ENCODE data around the gene TMEM108.

TMEM108 gene

DNA sequence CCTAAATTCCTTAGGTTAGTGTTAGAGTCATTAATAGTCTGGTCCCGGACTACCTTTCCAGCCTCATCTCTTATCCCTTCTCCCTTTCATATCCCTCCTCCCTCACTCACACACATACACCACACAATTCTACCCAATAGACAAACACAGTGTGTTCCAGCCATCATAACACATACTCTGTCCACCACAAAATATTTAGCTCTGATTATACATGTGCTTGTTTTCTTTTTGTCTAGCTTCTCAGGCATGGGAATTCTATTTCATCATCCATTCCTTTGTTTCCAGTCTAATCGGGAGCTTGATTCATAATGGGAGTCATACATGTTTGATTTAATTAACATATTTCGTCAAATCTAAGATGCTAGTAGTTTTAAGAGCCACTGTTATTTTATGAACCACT, 199.8 kb downstream of the TMEM108 start:
- DNase-seq, result no peak

DNA sequence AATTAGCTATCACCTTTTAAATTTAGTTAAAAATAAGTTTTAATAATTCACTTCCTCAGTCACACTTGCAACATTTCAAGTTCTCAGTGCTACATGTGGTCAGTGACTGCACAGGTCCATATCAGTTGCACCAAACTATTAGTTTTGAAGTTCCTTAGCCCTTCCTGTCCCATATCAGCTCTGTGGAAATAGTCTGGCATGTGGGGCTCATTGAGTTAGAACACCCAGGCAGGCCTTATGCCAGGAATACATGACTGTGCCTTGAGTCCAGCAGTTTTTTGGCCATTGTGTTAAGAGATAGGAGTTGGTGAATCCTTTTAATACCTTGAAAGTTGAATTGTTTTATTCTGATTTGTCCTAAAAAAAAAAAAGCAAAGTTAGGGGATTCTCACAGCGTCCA, 207.9 kb downstream of the TMEM108 start:
- peak; percentile 15 for DNase-seq

DNA sequence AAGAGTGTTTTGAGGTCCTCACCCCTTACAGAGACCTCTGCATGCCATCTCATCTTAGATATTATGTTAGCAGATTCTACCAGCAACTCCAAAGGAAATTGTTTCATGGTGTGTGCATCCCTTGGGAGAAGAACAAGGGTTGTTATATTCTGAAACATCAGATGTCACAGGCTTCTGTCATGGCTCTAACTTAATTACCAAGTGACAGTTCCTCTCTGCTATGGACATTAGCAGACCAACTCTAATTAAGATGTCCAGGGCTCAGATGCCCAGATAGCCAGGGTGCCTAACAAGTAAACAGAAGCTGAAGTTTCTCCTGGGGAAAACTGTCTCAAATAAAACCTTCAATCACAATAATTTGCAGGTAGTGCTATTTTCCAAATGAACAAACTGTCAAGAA, 208.6 kb downstream of the TMEM108 start:
- DNase-seq, result no peak

DNA sequence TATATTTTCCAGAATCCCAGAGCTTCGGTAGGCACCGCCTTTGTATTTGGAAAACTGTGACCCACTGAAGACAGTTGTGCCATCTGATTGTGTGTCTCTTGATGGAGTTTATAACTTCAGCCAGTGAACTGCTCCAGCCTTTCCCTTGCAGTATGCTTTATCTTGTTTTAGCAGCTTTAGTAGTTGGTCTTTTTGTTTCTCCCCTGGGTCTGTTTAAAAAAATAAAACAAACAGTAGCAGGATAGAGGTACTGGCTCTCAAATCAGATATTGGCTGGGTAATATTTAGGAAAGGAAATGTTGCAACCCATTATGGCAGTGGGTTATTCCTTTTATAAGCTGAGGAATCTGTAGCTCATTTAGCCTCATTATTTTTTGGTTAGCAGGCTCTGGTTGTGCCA, 210.2 kb downstream of the TMEM108 start:
- no peak for DNase-seq

DNA sequence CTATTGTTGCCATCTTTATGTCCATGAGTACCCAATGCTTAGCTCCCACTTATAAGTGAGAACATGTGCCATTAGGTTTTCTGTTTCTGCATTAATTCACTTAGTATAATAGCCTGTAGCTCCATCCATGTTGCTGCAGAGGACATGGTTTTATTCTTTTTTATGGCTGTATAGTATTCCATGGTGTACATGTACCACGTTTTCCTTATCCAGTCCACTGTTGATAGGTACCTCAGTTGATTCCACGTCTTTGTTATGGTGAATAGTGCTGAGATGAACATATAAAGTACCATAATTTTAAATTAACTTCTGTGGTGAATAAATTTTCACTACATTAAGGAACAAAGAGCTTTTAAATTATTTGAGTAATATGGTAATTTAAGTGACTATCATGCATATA, 211.3 kb downstream of the TMEM108 start:
- DNase-seq, result no peak

DNA sequence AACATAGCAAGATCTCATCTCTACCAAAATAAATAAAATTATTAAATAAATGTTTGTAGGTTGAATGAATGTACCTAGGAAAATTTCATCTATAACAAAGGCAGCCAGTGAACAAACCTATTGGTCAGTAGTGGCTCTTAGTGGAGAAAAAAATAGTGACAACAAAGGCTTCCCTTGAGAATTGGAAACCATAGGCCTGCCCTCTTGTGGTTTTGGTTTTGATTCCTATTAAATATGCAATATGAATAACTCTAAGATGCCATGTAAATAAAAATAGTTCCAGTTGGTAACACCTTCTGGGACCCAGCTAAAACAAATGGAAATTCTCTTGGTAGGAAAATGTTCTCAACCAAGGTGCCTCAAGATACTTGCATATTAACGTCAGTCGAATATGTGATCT, 216.0 kb downstream of the TMEM108 start:
- no peak for DNase-seq

DNA sequence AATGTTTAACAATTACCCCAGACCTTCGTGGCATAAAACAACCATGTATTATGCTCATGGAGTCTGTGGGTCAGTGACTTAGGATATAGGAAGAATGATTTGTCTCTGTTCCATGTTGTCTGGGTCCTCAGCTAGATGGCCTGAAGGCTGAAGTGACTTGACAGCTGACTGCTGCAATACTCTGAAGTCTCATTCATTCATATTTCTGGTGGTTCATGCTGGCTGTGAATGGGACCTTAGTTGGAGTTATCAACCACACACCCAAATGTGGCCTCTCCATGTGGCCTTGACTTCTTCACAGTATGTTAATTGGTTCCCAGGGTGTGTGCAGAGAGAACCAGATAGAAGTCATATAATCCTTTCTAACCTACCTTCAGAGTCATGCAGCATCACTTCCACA, 216.5 kb downstream of the TMEM108 start:
- no peak for DNase-seq

DNA sequence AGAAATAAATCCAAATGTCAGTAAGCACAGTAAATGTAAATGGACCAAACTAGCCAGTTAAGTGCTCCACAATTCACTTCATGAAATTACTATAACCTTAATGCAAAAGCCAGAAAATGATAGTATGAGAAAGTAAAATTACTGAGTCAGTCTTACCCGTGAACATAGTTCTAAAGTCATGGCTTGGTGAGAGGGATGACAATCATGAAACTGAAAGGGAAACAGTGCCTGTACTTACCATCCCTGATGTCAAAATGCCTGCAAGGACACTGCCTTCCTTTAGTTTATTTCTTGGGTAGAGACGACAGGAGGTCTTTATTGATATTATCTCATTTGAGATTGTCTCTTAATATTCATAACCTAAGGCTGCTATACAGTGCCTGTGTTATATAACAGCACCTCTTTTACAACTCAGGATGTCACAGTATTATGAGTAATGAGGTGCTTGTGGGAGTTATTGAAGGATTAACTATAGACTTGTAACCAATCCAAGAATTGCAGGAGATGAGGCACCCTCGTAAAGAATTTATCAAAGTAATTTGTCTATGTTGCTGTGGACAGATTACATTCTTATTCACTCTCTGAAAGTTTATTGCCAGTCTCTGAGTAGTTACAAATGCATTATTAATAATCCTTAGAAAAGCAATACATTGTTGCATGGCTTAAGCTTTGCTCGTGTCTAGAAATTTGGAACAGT, 218.7 kb downstream of the TMEM108 start:
- no peak for DNase-seq

DNA sequence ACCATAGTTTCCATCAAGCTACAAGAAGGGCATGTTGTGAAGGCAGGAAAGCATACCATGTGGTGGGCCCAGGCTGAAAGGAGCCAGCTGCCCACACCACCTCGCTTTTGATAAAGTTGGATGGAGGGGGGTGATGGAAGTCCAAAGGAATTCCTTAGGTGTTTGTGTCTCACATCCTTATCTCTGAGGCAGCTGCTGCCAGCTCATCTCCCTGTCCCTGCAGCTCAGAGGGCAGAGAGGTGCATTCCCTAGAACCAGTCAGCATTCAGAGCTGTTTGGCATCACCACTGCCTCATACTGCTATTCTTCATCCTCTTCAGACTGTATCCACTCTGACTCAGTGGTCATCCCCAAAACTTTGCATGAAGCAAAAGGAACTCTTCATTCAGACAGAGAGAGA, 220.2 kb downstream of the TMEM108 start:
- no peak for DNase-seq

DNA sequence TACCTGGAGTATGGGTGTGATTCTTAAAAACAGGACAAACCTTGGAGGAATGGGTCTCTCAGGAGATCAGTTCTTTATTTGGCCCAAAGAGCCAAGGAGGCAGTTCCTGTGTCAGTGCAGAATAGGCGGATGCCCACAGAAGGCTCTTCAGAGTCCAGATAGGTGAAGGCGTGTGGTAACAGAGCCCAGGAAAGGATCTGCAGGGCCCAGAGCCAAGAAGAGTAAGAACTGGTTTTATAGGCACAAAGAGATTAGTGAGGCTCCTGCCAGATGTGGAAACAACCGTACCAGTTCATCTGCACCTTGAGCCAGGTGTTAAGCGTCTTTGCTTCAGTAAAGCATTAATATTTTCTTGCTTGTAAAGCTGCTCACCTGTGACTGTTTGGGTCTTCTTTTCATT, 221.6 kb downstream of the TMEM108 start:
- no peak for DNase-seq

DNA sequence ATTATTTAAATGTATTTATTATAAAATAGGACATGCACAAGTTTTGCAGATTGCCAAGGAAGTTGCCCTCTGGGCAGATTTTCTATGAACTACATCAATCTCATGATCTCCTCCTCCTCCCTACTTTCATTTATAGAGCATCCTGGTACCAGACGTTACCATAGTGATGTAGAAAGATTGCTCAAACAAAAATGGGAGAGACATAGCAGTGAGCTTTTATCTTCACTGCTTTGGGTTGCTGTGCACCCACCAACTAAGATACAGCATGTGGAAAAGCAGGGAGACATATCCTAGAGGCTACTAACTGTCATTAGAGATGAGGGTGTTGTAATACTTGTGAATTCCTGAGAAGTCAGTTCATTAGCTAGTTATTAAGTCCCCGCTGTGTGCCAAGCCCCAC, 224.1 kb downstream of the TMEM108 start:
- no peak for DNase-seq

DNA sequence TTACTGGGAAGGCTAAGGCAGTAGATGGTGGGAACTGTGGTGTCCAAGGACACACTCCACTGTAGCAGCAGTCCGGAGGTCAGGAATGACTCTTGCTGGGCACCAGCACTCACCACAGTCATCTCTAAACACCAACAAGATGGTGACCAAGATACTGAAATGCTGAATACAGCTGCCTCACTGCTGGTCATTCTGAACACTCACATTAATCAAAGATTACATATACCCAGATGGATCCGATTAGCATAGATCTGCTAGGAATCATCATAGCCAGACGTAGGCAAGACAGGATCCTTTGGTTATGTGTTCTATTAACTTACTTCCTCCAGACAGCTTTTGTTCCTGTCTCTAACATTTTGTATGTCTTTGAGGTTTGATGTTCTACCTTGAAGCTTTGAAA, 226.7 kb downstream of the TMEM108 start:
- DNase-seq, result no peak

DNA sequence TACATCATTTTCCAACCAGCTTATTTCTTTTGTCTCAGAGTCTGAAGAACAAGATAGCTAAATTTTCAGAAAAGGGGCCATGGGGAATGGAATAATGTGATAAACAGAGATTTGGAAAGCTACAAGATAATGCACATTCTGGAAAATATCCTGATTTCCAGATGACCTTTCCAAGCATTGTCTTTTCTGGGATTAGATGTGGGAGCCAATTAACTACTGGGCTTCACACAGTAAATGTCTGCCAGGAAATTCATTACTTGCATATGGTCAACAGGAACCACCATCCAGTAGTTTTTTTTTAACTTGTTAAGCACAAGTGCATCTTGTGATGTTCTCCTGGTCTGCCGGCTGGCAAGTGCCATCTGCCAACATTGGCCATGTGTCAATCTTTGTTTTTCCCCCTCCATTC, 230.5 kb downstream of the TMEM108 start:
- DNase-seq, result no peak

DNA sequence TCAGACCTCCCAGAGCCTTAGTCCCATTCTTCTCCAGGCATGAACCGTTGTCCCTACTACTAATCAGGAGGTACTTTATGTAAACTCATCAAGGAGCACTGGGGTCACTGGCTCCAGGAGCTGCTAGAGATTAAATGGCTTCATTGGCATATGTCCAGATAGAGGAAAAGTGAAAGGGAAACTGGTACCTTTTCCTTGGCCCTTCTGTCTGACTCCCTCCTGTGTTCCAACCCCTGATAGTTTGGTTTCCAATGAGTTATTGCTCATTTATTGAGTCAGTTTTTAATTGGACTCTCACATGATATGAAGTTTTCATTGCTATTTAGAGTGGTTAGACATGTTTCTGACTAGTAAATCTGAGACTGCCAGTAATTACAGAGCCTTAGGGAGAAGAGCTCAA, 231.2 kb downstream of the TMEM108 start:
- no peak for DNase-seq

DNA sequence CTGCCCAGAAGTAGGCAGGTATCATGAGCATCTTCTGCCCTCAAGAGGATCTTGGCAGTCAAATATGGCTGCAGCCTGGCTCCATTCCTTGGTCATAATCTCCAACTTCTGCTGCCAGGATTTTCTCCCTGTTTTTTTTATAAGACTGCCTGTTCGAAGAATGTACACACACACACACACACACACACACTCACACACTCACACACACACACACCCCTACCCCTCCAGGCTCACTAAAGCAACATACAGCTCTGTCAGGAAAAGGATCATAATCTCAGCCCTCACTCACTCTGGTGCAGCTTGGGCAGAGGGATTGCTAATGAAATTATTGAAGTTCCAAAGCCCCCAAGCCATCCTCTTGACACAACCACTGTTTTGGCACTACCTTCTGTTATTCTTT, 232.4 kb downstream of the TMEM108 start:
- no peak for DNase-seq

DNA sequence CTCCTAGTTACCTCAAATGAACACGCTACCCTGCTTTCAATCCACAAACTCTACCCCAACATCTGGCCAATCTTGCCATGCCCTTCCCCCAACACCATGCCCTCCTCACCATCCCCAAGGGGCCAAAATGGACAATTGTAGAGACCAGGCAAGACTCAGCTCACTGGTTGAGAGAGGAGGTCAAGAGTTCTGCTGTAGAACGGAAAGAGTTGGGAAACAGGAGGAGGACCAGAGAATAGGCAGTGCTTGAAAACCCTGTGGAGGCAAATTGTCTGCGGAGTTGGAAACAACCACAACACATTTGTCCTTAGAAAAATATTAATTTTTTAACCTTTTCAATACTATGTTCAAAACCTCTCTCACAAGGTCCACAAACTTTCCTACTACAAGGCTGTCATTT, 232.9 kb downstream of the TMEM108 start:
- DNase-seq, result no peak

DNA sequence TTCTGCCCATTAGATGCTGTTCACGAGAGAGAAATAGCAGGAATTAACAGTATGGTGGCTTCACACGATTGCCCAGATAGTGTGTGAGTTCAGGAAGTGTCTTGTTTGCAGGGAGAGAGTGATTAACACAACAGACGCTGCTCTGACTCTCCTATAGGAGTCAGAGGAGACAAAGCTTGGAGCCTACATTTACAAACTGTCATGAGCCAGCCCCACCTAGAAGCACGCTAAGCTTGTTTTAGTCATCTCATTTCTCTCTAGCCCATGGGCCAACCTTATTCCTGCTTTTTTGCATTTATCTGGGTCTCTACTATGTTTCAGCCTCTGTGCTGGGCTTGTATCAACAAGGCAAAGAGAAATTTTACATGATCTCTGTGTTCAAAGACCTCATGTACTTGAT, 233.3 kb downstream of the TMEM108 start:
- no peak for DNase-seq

DNA sequence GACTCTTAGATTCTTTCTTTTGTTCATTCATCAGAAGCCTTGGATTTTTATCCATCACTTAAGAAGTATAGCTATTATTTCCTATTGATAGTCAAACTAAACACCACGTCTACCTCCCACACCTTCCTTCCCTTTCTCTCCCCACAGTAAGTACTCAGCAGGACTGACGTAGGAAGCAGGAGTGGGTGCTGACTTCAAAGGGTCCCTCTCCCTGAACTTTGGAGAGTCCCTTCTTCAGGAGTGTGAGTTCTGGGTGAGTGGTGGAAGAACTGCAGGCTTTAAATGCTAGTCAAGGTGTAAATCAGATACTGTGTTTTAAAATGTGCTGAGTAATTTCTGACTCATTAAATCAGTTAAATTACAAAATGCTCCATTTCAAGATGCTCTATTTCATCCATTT, 235.2 kb downstream of the TMEM108 start:
- no peak for DNase-seq

DNA sequence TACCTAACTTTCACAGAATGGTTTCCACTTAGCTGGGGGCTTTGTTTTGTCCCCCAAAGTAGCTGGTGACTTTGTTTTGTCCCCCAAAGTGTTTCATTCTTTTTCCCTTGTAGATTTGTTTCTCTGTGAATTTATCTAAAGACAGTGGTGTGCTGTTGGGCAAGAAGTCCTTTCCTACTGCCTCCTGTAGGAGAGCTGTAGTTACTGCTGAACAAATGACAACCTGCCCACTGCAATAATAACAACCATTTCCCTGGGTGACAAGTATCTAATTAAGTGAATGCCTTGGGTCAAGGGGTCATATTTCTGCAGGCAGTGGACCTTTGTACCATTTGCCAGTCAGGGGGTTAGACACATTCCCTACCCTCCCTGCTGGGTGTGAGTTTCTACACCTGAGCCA, 236.3 kb downstream of the TMEM108 start:
- no peak for DNase-seq

DNA sequence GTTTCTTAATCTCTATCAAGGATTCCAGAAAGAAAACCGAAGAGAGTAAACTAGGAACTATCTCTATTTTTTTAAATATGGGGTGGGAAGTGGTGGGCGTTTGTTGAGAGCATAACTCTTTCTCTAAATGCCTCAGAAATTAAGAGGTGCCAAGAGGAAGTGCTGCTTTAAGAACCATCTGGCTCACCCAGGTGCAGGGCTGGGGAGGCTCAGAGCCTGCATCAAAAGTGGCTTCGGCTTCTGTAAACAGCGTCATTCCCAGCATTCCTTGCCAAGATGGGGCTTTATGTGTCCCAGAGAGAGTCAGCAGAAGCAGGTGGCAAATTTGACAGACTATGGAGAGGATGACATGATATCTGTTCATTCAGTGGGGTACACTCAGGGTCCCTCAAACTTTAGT, 238.4 kb downstream of the TMEM108 start:
- DNase-seq, result no peak

DNA sequence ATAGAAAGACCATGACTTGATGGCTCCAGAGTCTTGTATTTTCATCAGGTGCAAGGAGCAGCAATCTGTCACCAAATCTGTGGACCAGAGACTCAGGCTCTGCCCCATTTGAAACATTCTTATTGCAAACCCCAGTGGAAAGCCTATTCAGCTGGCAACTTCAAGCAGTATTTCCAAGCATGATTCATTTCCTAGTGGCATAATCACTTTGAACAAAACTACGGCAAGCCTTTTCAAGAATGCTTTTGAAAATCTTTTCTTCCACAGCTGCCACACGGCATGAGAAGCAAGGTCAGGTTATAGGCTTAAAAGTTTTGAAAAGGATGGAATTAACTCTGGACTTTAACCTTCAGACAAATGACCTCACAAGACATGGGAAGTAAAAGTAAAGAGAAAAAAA, 239.6 kb downstream of the TMEM108 start:
- DNase-seq, result no peak

DNA sequence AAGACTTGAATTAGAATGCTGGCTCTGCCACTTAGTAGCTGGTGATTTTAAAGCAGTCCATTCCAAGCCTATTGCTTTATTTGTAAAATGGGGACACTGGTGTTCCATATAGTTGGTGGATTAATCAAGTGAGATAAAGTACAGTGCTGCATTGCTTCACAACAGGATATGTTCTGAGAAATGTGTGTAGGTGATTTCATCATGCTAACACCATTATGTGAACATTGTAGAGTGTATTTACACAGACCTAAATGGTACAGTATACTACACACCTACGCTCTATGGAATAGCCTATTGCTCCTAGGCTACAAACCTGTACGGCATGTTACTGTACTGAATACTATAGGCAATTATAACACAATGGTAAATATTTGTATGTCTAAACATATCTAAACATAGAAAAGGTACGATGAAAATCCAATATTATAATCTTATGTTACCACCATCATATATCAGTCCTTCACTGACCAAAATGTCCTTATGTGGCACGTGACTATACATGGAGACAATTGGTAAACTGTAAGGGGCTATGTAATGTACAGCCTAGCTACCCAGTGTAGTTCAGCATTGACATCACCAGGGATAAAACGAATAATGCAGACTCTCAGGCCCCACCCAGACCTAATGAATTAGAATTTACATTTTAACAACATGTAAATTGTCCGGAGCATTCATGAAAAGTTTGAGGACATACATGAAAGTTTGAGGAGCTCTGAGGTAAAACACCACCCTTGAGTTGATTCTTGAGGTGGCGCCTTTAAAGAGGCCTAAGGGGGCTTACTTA, 240.3 kb downstream of the TMEM108 start:
- DNase-seq, result no peak

DNA sequence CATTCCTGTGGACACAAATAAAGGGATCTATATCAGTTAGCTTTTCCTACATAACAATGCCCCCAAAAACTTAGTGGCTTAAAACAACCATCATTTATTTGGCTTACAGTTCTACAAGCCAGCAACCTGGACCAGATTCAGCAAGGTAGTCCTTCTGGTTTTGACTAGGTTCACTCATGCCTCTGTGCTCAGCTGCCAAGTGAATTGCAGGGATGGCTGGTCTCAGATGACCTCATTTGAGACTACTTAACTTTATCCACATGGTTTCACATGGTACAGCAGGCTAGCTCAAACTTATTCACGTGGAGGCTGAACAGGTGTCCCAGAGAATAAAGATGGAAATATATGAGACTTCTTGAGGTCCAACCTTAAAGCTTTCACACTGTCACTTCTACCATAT, 242.4 kb downstream of the TMEM108 start:
- no peak for DNase-seq

DNA sequence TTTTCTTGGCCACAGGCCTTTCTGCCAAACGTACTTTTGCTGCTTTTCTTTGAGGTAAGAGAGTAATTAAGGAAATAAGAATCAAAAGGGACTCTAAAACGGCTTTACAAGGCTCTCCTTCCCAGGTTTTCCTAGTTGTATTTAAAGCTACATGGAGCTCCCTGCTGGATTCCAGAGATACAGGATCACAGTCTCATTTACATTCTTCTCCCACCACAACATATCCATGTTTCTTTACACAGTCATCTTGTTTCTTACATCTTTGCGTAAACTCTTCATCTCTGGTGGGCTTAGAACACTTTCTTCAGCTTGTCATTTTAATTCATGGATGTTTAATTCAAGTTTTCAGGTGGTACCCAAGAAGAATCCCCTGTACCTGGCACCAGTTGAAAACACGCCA, 244.0 kb downstream of the TMEM108 start:
- no peak for DNase-seq
